Measurements from ENCODE around the gene PRCP.

Gene PRCP

DNA sequence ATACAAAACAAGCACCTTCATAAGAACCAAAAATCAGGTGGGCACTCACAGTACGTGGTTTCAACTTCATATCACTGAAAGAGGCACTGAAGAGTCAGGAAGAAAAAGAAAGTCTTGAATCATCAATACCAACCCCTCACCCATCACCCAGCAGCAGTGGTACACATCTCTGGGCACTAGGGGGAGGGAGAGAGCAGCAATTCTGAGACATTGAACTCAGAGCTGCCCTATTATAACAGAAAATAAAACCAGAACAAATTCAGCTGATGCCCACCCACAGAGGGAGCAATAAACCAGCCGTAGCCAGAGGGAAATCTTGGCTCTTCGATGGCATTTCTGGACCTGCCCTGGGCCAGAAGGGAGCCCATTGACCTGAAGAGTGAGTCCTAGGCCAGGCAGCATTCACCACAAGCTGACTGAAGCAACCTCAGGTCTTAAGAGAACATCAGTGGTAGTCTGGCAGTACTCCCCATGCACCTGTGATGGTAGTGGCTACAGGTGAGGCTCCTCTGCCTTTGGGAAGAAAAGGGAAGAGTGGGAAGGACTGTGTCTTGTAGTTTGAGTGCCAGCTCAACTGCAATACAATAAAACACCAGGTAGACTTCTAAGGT, 124.4 kb downstream of the PRCP start:
- DNase-seq, result no peak

DNA sequence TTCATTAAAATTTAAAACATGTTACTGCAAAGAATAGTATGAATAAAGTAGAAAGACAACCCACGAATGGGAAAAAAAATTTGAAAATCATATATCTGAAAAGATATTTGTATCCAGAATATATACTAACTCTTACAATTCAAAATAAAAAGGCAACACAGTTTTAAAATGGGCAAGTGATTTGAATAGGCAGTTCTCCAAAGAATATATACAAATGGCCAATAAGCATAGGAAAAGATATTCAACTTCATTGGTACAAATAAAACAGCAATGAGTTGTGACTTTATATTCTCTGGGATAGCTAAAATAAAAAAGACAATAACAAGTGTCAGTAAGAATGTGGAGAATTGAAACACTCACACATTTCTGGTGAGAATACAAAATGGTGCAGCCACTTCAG, 125.0 kb downstream of the PRCP start:
- no peak for DNase-seq
